HEK293 (cell line): Measurements from ENCODE around the gene SBK1.

ENCODE experiments used
- CTCF ChIA-PET: fragments of 350-600 bp; formaldehyde crosslinking; extraction: SDS; loops from one replicate; lab custom pipeline; 2021; ENCODE audit warnings: antibody characterized with exemption; lab: Yijun Ruan, JAX
- POLR2A ChIA-PET: fragments of 300-600 bp; formaldehyde crosslinking; extraction: SDS; loops from one replicate; lab custom pipeline; 2020; ENCODE audit warnings: antibody characterized with exemption, inconsistent platforms; lab: Yijun Ruan, JAX
- H3K27ac ChIP-seq: fragments of 200-500 bp; sonication (Bioruptor generic); 2 replicates; pipeline ENCODE4 v1.5.1; 2014; ENCODE audit warnings: low read depth, low read length, control low read depth, inconsistent platforms; ENCODE audit errors: extremely low read depth
- H3K36me3 ChIP-seq, 2 experiments: fragments of 200-500 bp in 1 of 2; sonication (Bioruptor generic) in 1 of 2; 1 replicate in 1 of 2; 2 replicates in 1 of 2; pipeline ENCODE4 v1.5.1; 2014 to 2017; ENCODE audit warnings: inconsistent platforms in 2 of 2, low read length in 2 of 2; ENCODE audit not compliant: control insufficient read depth in 2 of 2, insufficient read depth in 1 of 2
- H3K4me1 ChIP-seq: fragments of 200-500 bp; sonication (Bioruptor generic); 2 replicates; pipeline ENCODE4 v1.5.1; 2014; ENCODE audit warnings: mild to moderate bottlenecking, low read length, inconsistent platforms; ENCODE audit not compliant: control insufficient read depth, insufficient read depth
- H3K4me3 ChIP-seq: 2 replicates; pipeline ENCODE4 v1.5.1; 2011; ENCODE audit warnings: low read depth, mild to moderate bottlenecking, control low read depth, low read length, moderate library complexity
- H3K9me3 ChIP-seq: fragments of 200-500 bp; sonication (Bioruptor generic); 2 replicates; pipeline ENCODE4 v1.5.1; 2014; ENCODE audit warnings: low read depth, low read length, inconsistent platforms; ENCODE audit not compliant: control insufficient read depth, insufficient read depth
- PRDM1 ChIP-seq: fragments of 450-650 bp; formaldehyde crosslinking; IDR thresholded peaks from 2 replicates; pipeline ENCODE4; 2016; ENCODE audit warnings: missing biosample characterization, missing genetic modification characterization
- RBAK ChIP-seq: fragments of 450-650 bp; formaldehyde crosslinking; IDR thresholded peaks from 2 replicates; pipeline ENCODE4 v1.5.1; 2016; ENCODE audit warnings: missing biosample characterization, missing genetic modification characterization
- SCRT1 ChIP-seq: fragments of 450-650 bp; formaldehyde crosslinking; IDR thresholded peaks from 2 replicates; pipeline ENCODE4 v1.5.1; 2016; ENCODE audit warnings: missing biosample characterization, missing genetic modification characterization, borderline replicate concordance
- TRIM28 ChIP-seq: IDR thresholded peaks from 2 replicates; pipeline ENCODE4 v1.6.1; 2011; ENCODE audit warnings: low read length, control low read depth, borderline replicate concordance
- TSHZ1 ChIP-seq: fragments of 450-650 bp; formaldehyde crosslinking; IDR thresholded peaks from 2 replicates; pipeline ENCODE4 v1.5.1; 2016; ENCODE audit warnings: missing biosample characterization, missing genetic modification characterization, borderline replicate concordance
- ZBTB26 ChIP-seq: fragments of 450-650 bp; formaldehyde crosslinking; optimal IDR thresholded peaks from 2 replicates; pipeline ENCODE3; 2016; ENCODE audit warnings: missing biosample characterization, mild to moderate bottlenecking, missing genetic modification characterization
- ZFP3 ChIP-seq: fragments of 450-650 bp; formaldehyde crosslinking; IDR thresholded peaks from 2 replicates; pipeline ENCODE4 v1.5.1; 2016; ENCODE audit warnings: low read depth, missing biosample characterization, missing genetic modification characterization
- ZFP37 ChIP-seq: fragments of 450-650 bp; formaldehyde crosslinking; IDR thresholded peaks from 2 replicates; pipeline ENCODE4 v1.5.1; 2016; ENCODE audit warnings: missing biosample characterization, missing genetic modification characterization
- ZFP69B ChIP-seq: fragments of 450-650 bp; formaldehyde crosslinking; IDR thresholded peaks from 2 replicates; pipeline ENCODE4 v1.5.1; 2016; ENCODE audit warnings: missing biosample characterization, missing genetic modification characterization
- ZNF138 ChIP-seq: fragments of 450-650 bp; formaldehyde crosslinking; IDR thresholded peaks from 2 replicates; pipeline ENCODE4 v1.5.1; 2016; ENCODE audit warnings: missing biosample characterization, missing genetic modification characterization, borderline replicate concordance
- ZNF140 ChIP-seq: fragments of 450-650 bp; formaldehyde crosslinking; IDR thresholded peaks from 2 replicates; pipeline ENCODE4 v1.5.1; 2016; ENCODE audit warnings: missing biosample characterization, missing genetic modification characterization
- ZNF175 ChIP-seq: fragments of 450-650 bp; formaldehyde crosslinking; IDR thresholded peaks from 2 replicates; pipeline ENCODE4 v1.5.1; 2016; ENCODE audit warnings: missing biosample characterization, missing genetic modification characterization
- ZNF37A ChIP-seq: fragments of 450-650 bp; IDR thresholded peaks from 2 replicates; pipeline ENCODE4 v1.5.1; 2018; ENCODE audit warnings: missing biosample characterization, missing genetic modification characterization
- ZNF394 ChIP-seq: fragments of 450-650 bp; formaldehyde crosslinking; IDR thresholded peaks from 2 replicates; pipeline ENCODE4 v1.5.1; 2016; ENCODE audit warnings: missing biosample characterization, missing genetic modification characterization, mild to moderate bottlenecking, moderate library complexity, borderline replicate concordance
- ZNF416 ChIP-seq: fragments of 450-650 bp; formaldehyde crosslinking; IDR thresholded peaks from 2 replicates; pipeline ENCODE4 v1.5.1; 2016; ENCODE audit warnings: missing biosample characterization, missing genetic modification characterization
- ZNF488 ChIP-seq: fragments of 450-650 bp; formaldehyde crosslinking; IDR thresholded peaks from 2 replicates; pipeline ENCODE4 v1.5.1; 2016; ENCODE audit warnings: missing biosample characterization, missing genetic modification characterization
- ZNF544 ChIP-seq: fragments of 450-650 bp; formaldehyde crosslinking; IDR thresholded peaks from 2 replicates; pipeline ENCODE4 v1.5.0; 2017; ENCODE audit warnings: missing biosample characterization, missing genetic modification characterization
- ZNF600 ChIP-seq: fragments of 450-650 bp; formaldehyde crosslinking; IDR thresholded peaks from 2 replicates; pipeline ENCODE4 v1.5.1; 2016; ENCODE audit warnings: missing biosample characterization, missing genetic modification characterization
- ZNF654 ChIP-seq: fragments of 450-650 bp; formaldehyde crosslinking; IDR thresholded peaks from 2 replicates; pipeline ENCODE4 v1.5.1; 2016; ENCODE audit warnings: low read depth, missing biosample characterization, missing genetic modification characterization
- ZNF664 ChIP-seq: fragments of 450-650 bp; formaldehyde crosslinking; IDR thresholded peaks from 2 replicates; pipeline ENCODE4 v1.5.1; 2016; ENCODE audit warnings: missing biosample characterization, missing genetic modification characterization
- ZNF670 ChIP-seq: fragments of 450-650 bp; formaldehyde crosslinking; IDR thresholded peaks from 2 replicates; pipeline ENCODE4 v1.5.1; 2016; ENCODE audit warnings: missing biosample characterization, missing genetic modification characterization, low read depth
- ZNF692 ChIP-seq: fragments of 450-650 bp; formaldehyde crosslinking; IDR thresholded peaks from 2 replicates; pipeline ENCODE4 v1.5.1; 2016; ENCODE audit warnings: missing biosample characterization, missing genetic modification characterization
- ZNF791 ChIP-seq: fragments of 450-650 bp; formaldehyde crosslinking; IDR thresholded peaks from 2 replicates; pipeline ENCODE4 v1.5.1; 2016; ENCODE audit warnings: missing biosample characterization, missing genetic modification characterization
- TF ChIP-seq, protein P1 (sequence below): sonication (generic); formaldehyde crosslinking; IDR thresholded peaks from 2 replicates; pipeline ENCODE4 v1.8.1; 2022; ENCODE audit warnings: mild to moderate bottlenecking, moderate library complexity, missing genetic modification reagents
- TF ChIP-seq, protein P2 (sequence below): fragments of 450-650 bp; formaldehyde crosslinking; IDR thresholded peaks from 2 replicates; pipeline ENCODE4 v1.5.1; 2016; ENCODE audit warnings: missing biosample characterization, missing genetic modification characterization

The SBK1 gene

DNA sequence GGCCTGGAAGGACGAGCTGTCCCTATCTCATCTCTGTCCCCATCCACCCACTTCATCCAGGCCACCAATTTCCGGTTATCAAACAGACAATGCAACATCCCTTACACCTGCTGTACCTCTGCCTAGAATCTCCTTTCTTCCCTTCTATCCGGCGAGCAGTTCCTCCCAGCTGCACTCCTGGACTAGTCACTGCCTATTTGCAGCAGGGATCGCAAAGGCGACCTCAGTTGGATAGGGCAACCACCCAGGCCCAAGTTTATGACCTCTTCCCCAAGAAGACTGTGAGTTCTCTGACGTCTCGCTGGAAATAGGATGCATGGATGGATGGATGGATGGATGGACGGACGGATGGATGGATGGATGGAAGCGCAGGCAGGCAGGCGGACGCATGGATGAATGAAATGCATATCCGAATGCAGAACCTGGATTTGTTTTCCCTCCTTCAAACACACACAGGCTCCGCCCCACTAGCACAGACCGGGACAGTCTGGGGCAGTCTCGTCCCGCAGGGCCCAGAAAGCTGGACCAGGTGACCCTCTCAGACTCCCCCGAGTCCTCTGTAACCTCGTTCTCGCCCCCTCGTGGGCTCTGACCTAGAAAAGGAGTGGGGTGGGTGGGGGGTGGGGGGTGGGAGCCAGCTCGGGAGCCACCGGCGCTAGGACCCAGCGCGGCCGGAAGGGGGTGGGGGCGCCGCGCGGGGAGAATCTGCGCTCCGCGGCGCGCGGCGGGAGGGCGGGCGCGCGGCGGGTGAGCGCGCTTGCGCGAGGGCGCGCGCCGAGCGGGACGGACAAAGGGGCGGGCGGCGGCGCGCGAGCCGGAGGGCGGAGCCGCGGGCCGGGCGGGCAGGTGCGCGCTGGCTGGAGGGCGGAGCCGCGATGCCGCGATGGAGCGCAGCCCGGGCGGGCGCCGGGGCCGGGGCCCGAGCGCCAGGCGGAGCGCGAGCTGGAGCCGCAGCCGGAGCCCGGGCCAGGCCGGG, at the start of gene SBK1:
SBK1 (plus strand) TSS at position 875 of the 976 bp plus-strand sequence. CDS start 24,867 bp downstream, outside the sequence.
- no peaks in the 10 kb centered on the region for H3K4me1 ChIP-seq
- H3K4me3 ChIP-seq: peak within 1 kb of the TSS; percentile 60
- H3K27ac ChIP-seq: peak within 1 kb of the TSS; percentile 75
- H3K9me3 ChIP-seq: no peaks in the 10 kb centered on the region
- H3K36me3 ChIP-seq: no peaks in the 10 kb centered on the region; a peak in 1 of 3 replicates
- POLR2A ChIA-PET: interaction anchor here (0.7 to 1.3 kb wide), 3 partner anchors 12 to 225 kb away, joined by 3 read pairs; no protein-coding TSS in a partner anchor
- CTCF ChIA-PET: interaction anchor here (1.1 to 1.3 kb wide), 4 partner anchors 10 to 29 kb away, joined by 4 to 6 read pairs (median 4); no protein-coding TSS in a partner anchor
- TF ChIP-seq, protein P1, sequence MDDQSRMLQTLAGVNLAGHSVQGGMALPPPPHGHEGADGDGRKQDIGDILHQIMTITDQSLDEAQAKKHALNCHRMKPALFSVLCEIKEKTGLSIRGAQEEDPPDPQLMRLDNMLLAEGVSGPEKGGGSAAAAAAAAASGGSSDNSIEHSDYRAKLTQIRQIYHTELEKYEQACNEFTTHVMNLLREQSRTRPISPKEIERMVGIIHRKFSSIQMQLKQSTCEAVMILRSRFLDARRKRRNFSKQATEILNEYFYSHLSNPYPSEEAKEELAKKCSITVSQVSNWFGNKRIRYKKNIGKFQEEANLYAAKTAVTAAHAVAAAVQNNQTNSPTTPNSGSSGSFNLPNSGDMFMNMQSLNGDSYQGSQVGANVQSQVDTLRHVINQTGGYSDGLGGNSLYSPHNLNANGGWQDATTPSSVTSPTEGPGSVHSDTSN: no peak
- no peak for TF ChIP-seq ZNF416 (tag by site-specific recombination)
- no peak for TF ChIP-seq ZNF692 (tag by site-specific recombination)
- TF ChIP-seq ZNF488: no peak
- TF ChIP-seq ZNF670 (tag by site-specific recombination): no peak
- TF ChIP-seq ZNF664 (tag by site-specific recombination): no peak; the same call in 1 of the 2 replicates
- TF ChIP-seq ZFP3: no peak
- TF ChIP-seq ZNF175 (tag by site-specific recombination): no peak
- no peak for TF ChIP-seq ZNF37A
- no peak for TF ChIP-seq ZNF791 (tag by site-specific recombination)
- TF ChIP-seq ZNF394 (tag by site-specific recombination): peak; percentile 55; the same call in 1 of the 2 replicates
- no peak for TF ChIP-seq TSHZ1
- no peak for TF ChIP-seq RBAK (tag by site-specific recombination)
- TF ChIP-seq, protein P2, sequence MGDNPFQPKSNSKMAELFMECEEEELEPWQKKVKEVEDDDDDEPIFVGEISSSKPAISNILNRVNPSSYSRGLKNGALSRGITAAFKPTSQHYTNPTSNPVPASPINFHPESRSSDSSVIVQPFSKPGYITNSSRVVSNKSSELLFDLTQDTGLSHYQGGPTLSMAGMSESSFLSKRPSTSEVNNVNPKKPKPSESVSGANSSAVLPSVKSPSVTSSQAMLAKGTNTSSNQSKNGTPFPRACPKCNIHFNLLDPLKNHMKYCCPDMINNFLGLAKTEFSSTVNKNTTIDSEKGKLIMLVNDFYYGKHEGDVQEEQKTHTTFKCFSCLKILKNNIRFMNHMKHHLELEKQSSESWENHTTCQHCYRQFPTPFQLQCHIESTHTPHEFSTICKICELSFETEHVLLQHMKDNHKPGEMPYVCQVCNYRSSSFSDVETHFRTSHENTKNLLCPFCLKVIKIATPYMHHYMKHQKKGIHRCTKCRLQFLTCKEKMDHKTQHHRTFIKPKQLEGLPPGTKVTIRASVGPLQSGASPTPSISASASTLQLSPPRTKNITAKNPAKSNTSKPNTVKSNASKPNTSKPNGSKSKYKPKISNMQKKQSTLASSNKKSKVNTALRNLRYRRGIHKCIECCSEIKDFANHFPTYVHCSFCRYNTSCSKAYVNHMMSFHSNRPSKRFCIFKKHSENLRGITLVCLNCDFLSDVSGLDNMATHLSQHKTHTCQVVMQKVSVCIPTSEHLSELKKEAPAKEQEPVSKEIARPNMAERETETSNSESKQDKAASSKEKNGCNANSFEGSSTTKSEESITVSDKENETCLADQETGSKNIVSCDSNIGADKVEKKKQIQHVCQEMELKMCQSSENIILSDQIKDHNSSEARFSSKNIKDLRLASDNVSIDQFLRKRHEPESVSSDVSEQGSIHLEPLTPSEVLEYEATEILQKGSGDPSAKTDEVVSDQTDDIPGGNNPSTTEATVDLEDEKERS (tag by site-specific recombination): no peak
- TF ChIP-seq ZFP37 (tag by site-specific recombination): no peak
- TF ChIP-seq PRDM1 (tag by site-specific recombination): no peak; the same call in 1 of the 2 replicates
- TF ChIP-seq ZFP69B: 0 out of 2 replicates have a peak, but pooled peaks have one; percentile 57
- no peak for TF ChIP-seq ZNF140 (tag by site-specific recombination)
- TF ChIP-seq ZNF138 (tag by site-specific recombination): no peak
- peak; percentile 38; the same call in 1 of the 2 replicates for TF ChIP-seq SCRT1 (tag by site-specific recombination)
- TF ChIP-seq ZNF654 (tag by site-specific recombination): no peak
- peak; percentile 87 for TF ChIP-seq ZNF600 (tag by site-specific recombination)
- TF ChIP-seq ZBTB26 (tag by site-specific recombination): peak; percentile 41
- TF ChIP-seq ZNF544 (tag by site-specific recombination): no peak
- no peak; the same call in 1 of the 2 replicates for TF ChIP-seq TRIM28
